GM12878 (cell line): Measurements from ENCODE around the gene HNRNPH3. TPM values are rescaled to one million over a fixed set of nuclear protein-coding genes. Genes with fewer than 3 reads are reported as not detected.
A peak's percentile ranks its signal among the peaks of the same experiment; 100 is the strongest.

Experiments
- BACH1 ChIP-seq: fragments of 450-650 bp; IDR thresholded peaks from 2 replicates; pipeline ENCODE4 v1.6.1; 2017; ENCODE audit warnings: mild to moderate bottlenecking, borderline replicate concordance
- BRCA1 ChIP-seq: IDR thresholded peaks from 2 replicates; pipeline ENCODE4 v1.6.1; 2011; ENCODE audit warnings: low read depth, low read length, improper control_type of control experiment
- CHD2 ChIP-seq: IDR thresholded peaks from 2 replicates; pipeline ENCODE4 v1.6.1; 2011; ENCODE audit warnings: low read depth, low read length, improper control_type of control experiment, borderline replicate concordance
- DPF2 ChIP-seq: fragments of 450-650 bp; IDR thresholded peaks from 2 replicates; pipeline ENCODE4 v1.6.1; 2017; ENCODE audit warnings: mild to moderate bottlenecking
- EGR1 ChIP-seq, 2 experiments: IDR thresholded peaks; 1 replicate in 1 of 2; 2 replicates in 1 of 2; pipeline ENCODE4 v1.6.1; 2011 to 2012; ENCODE audit warnings: low read depth in 2 of 2, low read length in 2 of 2, borderline replicate concordance in 1 of 2, mild to moderate bottlenecking in 1 of 2, moderate library complexity in 1 of 2
- ELK1 ChIP-seq: IDR thresholded peaks from 2 replicates; pipeline ENCODE4 v1.6.1; 2012; ENCODE audit warnings: low read depth, low read length, improper control_type of control experiment
- EZH2 ChIP-seq: IDR thresholded peaks from 2 replicates; pipeline ENCODE4 v1.6.1; 2012; ENCODE audit warnings: low read depth, mild to moderate bottlenecking, control low read depth, inconsistent platforms, low read length, borderline replicate concordance; ENCODE audit not compliant: control insufficient read depth
- FOS ChIP-seq: IDR thresholded peaks from 3 replicates; pipeline ENCODE4 v1.6.1; 2011; ENCODE audit warnings: borderline replicate concordance; ENCODE audit not compliant: insufficient read length; ENCODE audit errors: extremely low read depth
- FOXM1 ChIP-seq: IDR thresholded peaks from 2 replicates; pipeline ENCODE4 v1.6.1; 2012; ENCODE audit warnings: low read depth, mild to moderate bottlenecking, inconsistent platforms, low read length, moderate library complexity
- HCFC1 ChIP-seq: fragments of 150-350 bp; IDR thresholded peaks from 2 replicates; pipeline ENCODE4 v1.6.1; 2014; ENCODE audit warnings: low read length
- HDGF ChIP-seq: fragments of 450-650 bp; IDR thresholded peaks from 2 replicates; pipeline ENCODE4 v1.6.1; 2016; ENCODE audit warnings: antibody characterized with exemption
- JUNB ChIP-seq: IDR thresholded peaks from 2 replicates; pipeline ENCODE4 v1.6.1; 2016; ENCODE audit warnings: antibody characterized with exemption, mild to moderate bottlenecking
- MTA2 ChIP-seq: fragments of 450-650 bp; IDR thresholded peaks from 2 replicates; pipeline ENCODE4 v1.6.1; 2016; ENCODE audit warnings: low read depth, mild to moderate bottlenecking, moderate library complexity
- MXI1 ChIP-seq: fragments of 150-350 bp; IDR thresholded peaks from 2 replicates; pipeline ENCODE4 v1.6.1; 2011; ENCODE audit warnings: low read depth, mild to moderate bottlenecking, inconsistent platforms, low read length, improper control_type of control experiment
- NFXL1 ChIP-seq: fragments of 450-650 bp; IDR thresholded peaks from 2 replicates; pipeline ENCODE4 v1.6.1; 2017; ENCODE audit warnings: antibody characterized with exemption, mild to moderate bottlenecking, borderline replicate concordance
- SPI1 ChIP-seq: IDR thresholded peaks from 2 replicates; pipeline ENCODE4 v1.6.1; 2011; ENCODE audit warnings: low read depth, mild to moderate bottlenecking, low read length, moderate library complexity, borderline replicate concordance; ENCODE audit not compliant: insufficient read depth
- STAT1 ChIP-seq: fragments of 450-650 bp; conservative IDR thresholded peaks from 2 replicates; pipeline ENCODE4 v1.6.1; 2014; ENCODE audit warnings: antibody characterized with exemption, mild to moderate bottlenecking
- TAF1 ChIP-seq: IDR thresholded peaks from 2 replicates; pipeline ENCODE4 v1.6.1; 2011; ENCODE audit warnings: mild to moderate bottlenecking, low read depth, low read length, borderline replicate concordance
- TCF12 ChIP-seq: IDR thresholded peaks from 2 replicates; pipeline ENCODE4 v1.6.1; 2011; ENCODE audit warnings: low read depth, mild to moderate bottlenecking, low read length
- ZNF384 ChIP-seq: IDR thresholded peaks from 2 replicates; pipeline ENCODE4 v1.6.1; 2012; ENCODE audit warnings: low read depth, mild to moderate bottlenecking, low read length, improper control_type of control experiment, borderline replicate concordance
- ZNF687 ChIP-seq: fragments of 450-650 bp; IDR thresholded peaks from 2 replicates; pipeline ENCODE4 v1.6.1; 2017; ENCODE audit warnings: mild to moderate bottlenecking, moderate library complexity
- polyA plus RNA-seq, 11 experiments: library from polyadenylated mRNA; depleted of rRNA in 4 of 11; unstranded in 6 of 11; stranded (reverse) in 5 of 11; fragments of >200 nt; fragmentation: Nextera tagmentation in 4 of 11; fragmentation: Illumina TruSeq in 1 of 11; extraction: Ambion mirVana in 4 of 11; extraction: Trizol in 1 of 11; gene quantifications; 1 replicate in 1 of 11; 2 replicates in 10 of 11; pipeline versions ENCODE4 v1.2.1 to v1.2.3, GENCODE V29; 2011 to 2016; ENCODE audit warnings: inconsistent platforms in 2 of 11, missing spikeins in 2 of 11, low read depth in 1 of 11
- total RNA-seq, 4 experiments: library from RNA; depleted of rRNA in 3 of 4; stranded (reverse); fragments of >200 nt in 3 of 4; fragmentation: Illumina TruSeq in 1 of 4; extraction: Trizol in 1 of 4; gene quantifications; 2 replicates each; pipeline versions ENCODE4 v1.2.1 to v1.2.3, GENCODE V29; 2013 to 2021
- TF ChIP-seq, protein P1 (sequence below): fragments of 450-650 bp; conservative IDR thresholded peaks from 2 replicates; pipeline ENCODE4 v1.6.1; 2017; ENCODE audit warnings: mild to moderate bottlenecking, moderate library complexity

Gene HNRNPH3
- total and polyA plus RNA-seq, 10 of the 15 experiments (the other 5 are each of a cell fraction or from before 2014, with no cell fraction given): 20.1 to 292 (median 121) TPM

- no peak for TF ChIP-seq SPI1
- TF ChIP-seq HCFC1: peak; percentile 66
- TF ChIP-seq, protein P1, sequence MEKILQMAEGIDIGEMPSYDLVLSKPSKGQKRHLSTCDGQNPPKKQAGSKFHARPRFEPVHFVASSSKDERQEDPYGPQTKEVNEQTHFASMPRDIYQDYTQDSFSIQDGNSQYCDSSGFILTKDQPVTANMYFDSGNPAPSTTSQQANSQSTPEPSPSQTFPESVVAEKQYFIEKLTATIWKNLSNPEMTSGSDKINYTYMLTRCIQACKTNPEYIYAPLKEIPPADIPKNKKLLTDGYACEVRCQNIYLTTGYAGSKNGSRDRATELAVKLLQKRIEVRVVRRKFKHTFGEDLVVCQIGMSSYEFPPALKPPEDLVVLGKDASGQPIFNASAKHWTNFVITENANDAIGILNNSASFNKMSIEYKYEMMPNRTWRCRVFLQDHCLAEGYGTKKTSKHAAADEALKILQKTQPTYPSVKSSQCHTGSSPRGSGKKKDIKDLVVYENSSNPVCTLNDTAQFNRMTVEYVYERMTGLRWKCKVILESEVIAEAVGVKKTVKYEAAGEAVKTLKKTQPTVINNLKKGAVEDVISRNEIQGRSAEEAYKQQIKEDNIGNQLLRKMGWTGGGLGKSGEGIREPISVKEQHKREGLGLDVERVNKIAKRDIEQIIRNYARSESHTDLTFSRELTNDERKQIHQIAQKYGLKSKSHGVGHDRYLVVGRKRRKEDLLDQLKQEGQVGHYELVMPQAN: peak; percentile 90
- TF ChIP-seq STAT1: no peak; the same call in 1 of the 2 replicates
- TF ChIP-seq BACH1: peak; percentile 11
- no peak for TF ChIP-seq JUNB
- peak; percentile 100 for TF ChIP-seq CHD2
- TF ChIP-seq EGR1 (IDR thresholded peaks at IDR 0.05; ENCODE audit: borderline replicate concordance in 1 of 2, low read depth in 2 of 2, low read length in 2 of 2): peak in 1 of 2 experiments; percentile 74; a peak in 1 of 3 replicates
- no peak for TF ChIP-seq EZH2
- no peak for TF ChIP-seq FOXM1
- TF ChIP-seq ZNF687: peak; percentile 84
- no peak for TF ChIP-seq NFXL1
- TF ChIP-seq DPF2: 0 out of 2 replicates have a peak, but pooled peaks have one; percentile 33
- TF ChIP-seq MXI1: peak; percentile 95
- TF ChIP-seq ZNF384: no peak
- TF ChIP-seq TAF1: peak; percentile 100
- TF ChIP-seq FOS: no peak
- peak; percentile 4; the same call in 1 of the 2 replicates for TF ChIP-seq ELK1
- 0 out of 2 replicates have a peak, but pooled peaks have one; percentile 21 for TF ChIP-seq MTA2
- peak; percentile 99 for TF ChIP-seq BRCA1
- TF ChIP-seq HDGF: no peak; the same call in 1 of the 2 replicates
- TF ChIP-seq TCF12: no peak; the same call in none of the 2 replicates
Measured at GRCh38 chr10:68331455-68332258, at the start of gene HNRNPH3 (continued).
